GM19238 (cell line): ENCODE measurements around the gene IREB2.
"Not testable (repeated sequence)": the region's sequence is repeated elsewhere in the genome, so short reads cannot be mapped to it uniquely, and the experiment has no call there.

Experiments
- DNase-seq: peaks from one replicate; pipeline ENCODE4 v3.0.0; 2011; ENCODE audit warnings: low spot score; ENCODE audit not compliant: insufficient read length

Gene IREB2

GRCh38 chr15:78431955-78432354 is 6.1 kb upstream of the IREB2 start:
- no peak for DNase-seq

GRCh38 chr15:78432664-78433063 is 5.4 kb upstream of the IREB2 start:
- no peak for DNase-seq

- DNase-seq, result no peak
Observed at GRCh38 chr15:78434134-78434533, 3.9 kb upstream of the IREB2 start.

- DNase-seq, result not testable (repeated sequence)
Observed at GRCh38 chr15:78434711-78435110, 3.3 kb upstream of the IREB2 start.

- DNase-seq, result peak; percentile 23
Observed at GRCh38 chr15:78437107-78437761, 782 bp upstream of the IREB2 start.

GRCh38 chr15:78438619-78439285 is 736 bp downstream of the IREB2 start:
- DNase-seq, result peak; percentile 16

- DNase-seq, result no peak
Observed at GRCh38 chr15:78440375-78441373, 2.7 kb downstream of the IREB2 start.

- DNase-seq, result no peak
Observed at GRCh38 chr15:78444255-78444654, 6.2 kb downstream of the IREB2 start.

- DNase-seq, result no peak
Observed at GRCh38 chr15:78445875-78446274, 7.9 kb downstream of the IREB2 start.

GRCh38 chr15:78446551-78446950 is 8.5 kb downstream of the IREB2 start:
- DNase-seq, result no peak

GRCh38 chr15:78448441-78449219 is 10.6 kb downstream of the IREB2 start:
- DNase-seq, result no peak

GRCh38 chr15:78449220-78449999 is 11.4 kb downstream of the IREB2 start:
- DNase-seq, result no peak

- no peak for DNase-seq
Observed at GRCh38 chr15:78450285-78450858, 12.4 kb downstream of the IREB2 start.

GRCh38 chr15:78452485-78452884 is 14.5 kb downstream of the IREB2 start:
- no peak for DNase-seq

- no peak for DNase-seq
Observed at GRCh38 chr15:78453447-78453846, 15.4 kb downstream of the IREB2 start.

- no peak for DNase-seq
Observed at GRCh38 chr15:78454992-78455391, 17.0 kb downstream of the IREB2 start.

GRCh38 chr15:78455749-78456148 is 17.7 kb downstream of the IREB2 start:
- no peak for DNase-seq

- DNase-seq, result no peak
Observed at GRCh38 chr15:78456426-78456825, 18.4 kb downstream of the IREB2 start.

- DNase-seq, result no peak
Observed at GRCh38 chr15:78457101-78457500, 19.1 kb downstream of the IREB2 start.

GRCh38 chr15:78460737-78461136 is 22.7 kb downstream of the IREB2 start:
- DNase-seq, result no peak
